GM18861 (cell line): Measurements from ENCODE around the gene PTPRA.

Source experiments
- ATAC-seq: cut with Tn5 transposase; IDR thresholded peaks from one replicate; pipeline ENCODE4 v1.9.1; 2021; ENCODE audit not compliant: unreplicated experiment

Gene PTPRA

DNA sequence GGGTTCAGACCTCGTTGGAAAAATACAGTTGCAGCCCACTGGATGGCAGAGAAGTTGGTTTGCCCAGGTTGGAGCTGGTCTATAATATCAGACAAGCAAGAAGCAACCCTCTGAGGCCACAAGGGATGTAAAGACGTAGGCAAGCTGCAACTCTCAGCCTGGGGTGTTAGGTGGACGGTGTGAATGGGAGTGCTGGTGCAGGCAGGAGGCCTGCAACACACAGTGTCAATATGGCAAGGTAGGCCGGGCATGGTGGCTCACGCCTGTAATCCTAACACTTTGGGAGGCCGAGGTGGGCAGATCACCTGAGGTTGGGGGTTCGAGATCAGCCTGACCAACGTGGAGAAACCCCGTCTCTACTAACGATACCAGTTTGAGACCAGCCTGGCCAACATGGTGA is 22.2 kb upstream of the PTPRA start:
- no peak for ATAC-seq

DNA sequence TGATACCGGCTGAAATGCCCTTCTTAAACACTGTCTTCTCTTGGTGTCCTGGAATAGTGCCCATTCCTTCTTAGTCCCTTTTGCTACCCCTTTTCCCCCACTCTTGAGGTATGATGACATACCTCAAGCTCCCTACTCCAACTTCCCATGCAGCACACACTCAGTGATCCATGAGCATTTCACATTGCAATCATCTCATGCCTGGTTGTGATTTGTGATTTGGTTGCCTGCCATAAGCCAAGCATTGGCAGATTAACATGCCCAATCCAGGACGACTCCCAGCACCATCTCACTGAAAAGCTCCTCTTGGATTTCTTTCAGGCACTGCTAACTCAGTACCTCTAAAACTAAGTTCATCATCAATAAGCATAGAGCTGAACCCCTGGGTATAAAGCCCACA is 14.7 kb upstream of the PTPRA start:
- no peak for ATAC-seq

DNA sequence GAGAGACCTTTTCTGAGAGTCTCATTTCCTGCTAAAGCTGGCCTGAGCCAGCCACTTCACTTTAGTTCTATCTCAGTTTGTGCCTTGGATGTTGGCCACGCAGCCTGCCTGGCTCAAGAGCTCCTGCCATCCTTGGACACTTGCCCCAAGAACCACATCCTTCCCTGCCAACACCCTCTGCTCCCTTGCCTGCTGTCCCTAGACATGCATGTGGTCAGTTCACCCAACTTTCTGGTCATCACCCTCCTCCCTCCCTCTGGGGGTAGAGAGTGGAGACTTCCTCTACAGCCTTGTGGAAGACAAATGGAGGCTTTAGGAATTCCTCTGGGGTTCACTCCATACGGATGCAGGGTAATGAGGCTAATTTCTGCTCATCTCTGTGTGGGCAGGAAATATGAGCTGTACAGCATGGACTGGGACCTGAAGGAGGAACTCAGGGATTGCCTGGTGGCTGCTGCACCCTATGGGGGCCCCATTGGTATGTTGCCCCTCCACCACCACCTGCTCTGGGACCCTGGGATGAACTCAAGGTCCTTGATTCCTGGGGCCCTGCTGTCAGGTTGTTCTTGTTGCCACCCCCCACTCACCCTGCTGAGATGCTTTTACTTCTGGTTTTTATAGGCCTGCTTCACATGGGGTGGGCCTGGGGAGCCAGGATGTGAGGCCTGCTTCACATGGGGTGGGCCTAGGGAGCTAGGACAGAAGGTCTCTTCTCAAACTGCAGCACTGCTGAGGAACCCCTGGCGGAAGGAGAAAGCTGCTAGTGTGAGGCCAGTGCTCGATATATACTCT is 13.8 kb upstream of the PTPRA start:
- ATAC-seq, result no peak

DNA sequence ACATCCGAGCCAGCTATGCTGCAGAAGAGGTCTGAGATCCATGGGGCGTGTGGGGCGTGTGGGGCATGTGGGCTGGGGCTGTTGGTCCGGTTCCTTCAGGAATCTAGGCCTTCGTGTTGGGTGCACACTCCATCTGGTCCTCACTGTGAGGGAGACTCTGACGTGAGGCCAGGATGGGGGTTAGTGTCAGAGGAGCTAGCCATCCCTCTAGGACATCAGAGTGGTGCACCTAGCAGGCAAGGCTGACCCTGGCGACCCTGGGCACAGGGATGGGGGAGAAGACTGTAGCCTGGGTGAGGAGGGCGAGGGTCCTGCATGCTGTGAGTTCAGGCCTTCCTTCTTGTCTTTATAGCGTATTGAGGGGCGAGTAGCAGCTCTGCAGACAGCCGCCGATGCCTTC is 8.7 kb upstream of the PTPRA start:
- no peak for ATAC-seq

DNA sequence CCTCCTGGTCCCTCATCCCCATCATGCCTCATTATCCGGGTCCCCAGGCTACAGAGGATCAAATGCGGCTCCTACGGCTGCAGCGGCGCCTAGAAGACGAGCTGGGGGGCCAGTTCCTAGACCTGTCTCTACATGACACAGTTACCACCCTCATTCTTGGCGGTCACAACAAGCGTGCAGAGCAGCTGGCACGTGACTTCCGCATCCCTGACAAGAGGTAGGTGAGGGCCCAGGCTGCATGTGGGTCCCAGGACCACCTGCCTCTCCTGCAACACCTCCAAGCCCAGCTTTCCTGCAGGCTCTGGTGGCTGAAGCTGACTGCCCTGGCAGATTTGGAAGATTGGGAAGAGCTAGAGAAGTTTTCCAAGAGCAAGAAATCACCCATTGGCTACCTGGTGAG is 8.2 kb upstream of the PTPRA start:
- ATAC-seq, result no peak

DNA sequence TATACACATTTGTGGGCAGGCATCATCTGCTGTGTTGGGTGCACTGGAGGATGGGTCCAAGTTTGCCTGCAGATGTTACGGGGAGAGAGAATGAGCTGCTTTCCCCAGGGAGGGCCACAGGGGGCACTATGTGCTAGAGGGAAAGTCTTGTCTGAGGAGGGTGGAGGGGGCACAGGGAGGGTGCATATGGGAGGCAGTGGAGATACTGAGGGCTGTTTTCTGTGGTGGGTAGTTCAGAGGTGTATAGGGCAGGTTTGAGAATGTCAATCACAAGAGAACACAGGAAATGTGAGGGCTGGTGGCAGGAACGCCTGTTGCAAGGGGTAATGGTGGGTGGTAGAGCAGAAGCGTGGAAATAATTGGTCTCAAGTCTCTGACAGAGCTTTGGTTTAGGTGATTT is 7.7 kb upstream of the PTPRA start:
- ATAC-seq, result no peak

- ATAC-seq, result no peak
Observed at GRCh38 chr20:2866236-2866635, 7.0 kb upstream of the PTPRA start.

GRCh38 chr20:2867081-2867864 is 6.0 kb upstream of the PTPRA start:
- ATAC-seq, result no peak

- no peak for ATAC-seq
Observed at GRCh38 chr20:2869381-2869780, 3.9 kb upstream of the PTPRA start.

DNA sequence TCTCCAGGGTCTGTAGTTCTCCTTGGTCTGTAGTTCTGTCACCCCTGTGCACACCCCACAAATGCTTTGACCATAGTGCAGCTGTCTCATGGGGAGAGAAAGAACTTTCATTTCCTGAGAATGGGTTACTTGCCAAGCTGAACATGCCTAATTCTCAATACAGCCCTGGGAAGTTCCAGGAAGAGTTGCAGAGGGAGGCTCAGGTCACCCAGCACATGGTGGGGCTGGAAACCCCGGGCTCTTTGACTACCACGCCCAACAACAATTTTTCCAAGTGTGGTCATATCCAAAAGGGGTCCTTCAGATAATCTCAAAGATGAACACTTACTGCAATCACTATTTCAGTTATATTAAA is 2.2 kb upstream of the PTPRA start:
- no peak for ATAC-seq

DNA sequence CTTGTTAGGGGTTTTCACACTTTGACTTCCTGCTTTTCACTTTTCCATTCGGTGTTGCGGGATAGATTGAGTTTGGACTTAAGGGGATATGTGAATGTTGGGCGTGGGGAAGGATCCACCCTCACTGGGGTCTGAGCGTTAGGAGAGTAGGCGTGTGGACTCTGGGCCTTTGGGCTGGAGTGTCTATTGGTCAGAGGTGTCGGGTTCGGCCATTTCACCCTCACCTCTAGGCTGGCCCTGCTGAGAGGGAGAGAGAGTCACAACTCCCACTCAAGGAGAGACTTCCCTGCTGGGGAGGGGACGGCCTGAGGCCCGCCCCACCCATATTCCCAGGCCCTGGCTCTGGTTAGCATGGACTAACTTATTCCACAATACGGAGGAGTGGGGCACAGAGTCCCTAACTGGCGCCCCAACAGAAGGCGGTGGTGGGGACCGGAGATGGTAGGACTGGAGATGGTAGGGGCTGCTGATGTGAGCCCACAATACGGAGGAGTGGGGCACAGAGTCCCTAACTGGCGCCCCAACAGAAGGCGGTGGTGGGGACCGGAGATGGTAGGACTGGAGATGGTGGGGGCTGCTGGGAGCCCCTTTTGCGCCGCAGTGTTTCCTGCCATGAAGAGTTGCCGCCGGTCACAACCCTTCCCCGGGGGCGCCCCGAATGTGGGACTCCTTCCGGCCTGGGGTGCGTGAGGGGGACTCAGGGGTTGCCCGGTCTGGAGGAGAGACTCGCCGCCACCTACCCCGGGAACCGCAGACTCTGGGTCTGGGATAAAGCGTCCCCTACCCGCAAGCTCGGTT is 1.4 kb upstream of the PTPRA start:
- no peak for ATAC-seq

GRCh38 chr20:2872459-2873009 is 747 bp upstream of the PTPRA start:
- ATAC-seq, result no peak

GRCh38 chr20:2873747-2874041 is 413 bp downstream of the PTPRA start:
- peak; percentile 34 for ATAC-seq

DNA sequence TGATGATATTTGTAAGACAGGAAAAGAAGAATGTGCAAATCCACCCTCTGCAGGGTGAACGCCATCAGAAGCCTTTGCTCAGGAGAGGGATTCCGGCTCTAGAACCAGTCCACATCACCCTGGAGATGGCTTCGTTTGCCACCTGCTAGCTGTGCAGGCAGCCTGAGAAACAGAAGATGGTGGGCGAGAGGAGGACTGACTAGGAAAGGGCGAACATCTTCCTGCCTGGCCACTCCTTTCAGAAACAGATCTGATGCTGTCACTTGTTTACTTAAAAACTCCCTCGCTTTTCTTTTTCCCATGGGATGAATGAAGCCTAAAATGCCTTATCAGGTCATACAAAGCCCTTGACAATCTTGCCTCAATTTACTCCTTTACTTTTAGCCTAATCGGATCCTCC is 1.2 kb downstream of the PTPRA start:
- no peak for ATAC-seq

- ATAC-seq, result no peak
Observed at GRCh38 chr20:2875690-2876203, 2.5 kb downstream of the PTPRA start.

GRCh38 chr20:2878515-2878914 is 5.2 kb downstream of the PTPRA start:
- no peak for ATAC-seq

- ATAC-seq, result no peak
Observed at GRCh38 chr20:2879146-2879545, 5.9 kb downstream of the PTPRA start.

- no peak for ATAC-seq
Observed at GRCh38 chr20:2880650-2881049, 7.4 kb downstream of the PTPRA start.

- no peak for ATAC-seq
Observed at GRCh38 chr20:2883726-2884637, 10.7 kb downstream of the PTPRA start.

GRCh38 chr20:2887715-2888114 is 14.4 kb downstream of the PTPRA start:
- ATAC-seq, result no peak
